Adrenal gland (tissue), 5 donors: ENCODE data around the gene SPOP.

ENCODE experiments used
- POLR2A ChIP-seq, 2 donors: fragments of 450-650 bp; IDR thresholded peaks; one replicate each; pipeline ENCODE4 v1.6.1; 2017; ENCODE audit warnings: antibody characterized with exemption in 2 of 2, mild to moderate bottlenecking in 2 of 2, moderate library complexity in 1 of 2
- TF ChIP-seq, protein P1 (sequence below), 6 experiments: fragments of 450-650 bp in 4 of 6; fragments of 200-600 bp in 2 of 6; sonication (generic) in 1 of 6; IDR thresholded peaks; 1 replicate in 5 of 6; 2 replicates in 1 of 6; pipeline versions ENCODE4 v1.5.1 to v1.8.0; 2016 to 2021; ENCODE audit warnings: antibody characterized with exemption in 6 of 6, mild to moderate bottlenecking in 2 of 6, moderate library complexity in 1 of 6
- donor health status: DM: no; HTN: no; CAD: no.

DNA sequence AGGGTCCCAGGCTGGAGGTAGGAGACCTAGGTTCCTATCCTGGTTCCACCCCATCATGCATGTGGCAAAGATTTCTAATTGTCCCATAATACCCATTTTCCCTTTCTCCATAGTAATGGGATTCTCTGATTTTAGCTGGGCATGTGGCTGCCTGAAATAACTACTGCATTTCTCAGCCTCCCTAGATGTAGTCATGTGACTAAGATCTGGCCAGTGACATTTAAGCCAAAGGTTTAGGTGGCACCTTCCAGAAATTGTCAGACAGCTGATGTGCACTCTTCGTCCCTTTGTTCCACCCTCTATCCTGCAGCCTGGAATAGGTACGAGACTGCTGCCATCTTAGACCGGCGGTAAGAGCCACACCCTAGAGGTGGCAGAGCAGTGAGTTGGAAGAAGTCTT, 94.0 kb downstream of the SPOP start:
- no peak for TF ChIP-seq POLR2A (IDR thresholded peaks at IDR 0.05)
- TF ChIP-seq, protein P1, sequence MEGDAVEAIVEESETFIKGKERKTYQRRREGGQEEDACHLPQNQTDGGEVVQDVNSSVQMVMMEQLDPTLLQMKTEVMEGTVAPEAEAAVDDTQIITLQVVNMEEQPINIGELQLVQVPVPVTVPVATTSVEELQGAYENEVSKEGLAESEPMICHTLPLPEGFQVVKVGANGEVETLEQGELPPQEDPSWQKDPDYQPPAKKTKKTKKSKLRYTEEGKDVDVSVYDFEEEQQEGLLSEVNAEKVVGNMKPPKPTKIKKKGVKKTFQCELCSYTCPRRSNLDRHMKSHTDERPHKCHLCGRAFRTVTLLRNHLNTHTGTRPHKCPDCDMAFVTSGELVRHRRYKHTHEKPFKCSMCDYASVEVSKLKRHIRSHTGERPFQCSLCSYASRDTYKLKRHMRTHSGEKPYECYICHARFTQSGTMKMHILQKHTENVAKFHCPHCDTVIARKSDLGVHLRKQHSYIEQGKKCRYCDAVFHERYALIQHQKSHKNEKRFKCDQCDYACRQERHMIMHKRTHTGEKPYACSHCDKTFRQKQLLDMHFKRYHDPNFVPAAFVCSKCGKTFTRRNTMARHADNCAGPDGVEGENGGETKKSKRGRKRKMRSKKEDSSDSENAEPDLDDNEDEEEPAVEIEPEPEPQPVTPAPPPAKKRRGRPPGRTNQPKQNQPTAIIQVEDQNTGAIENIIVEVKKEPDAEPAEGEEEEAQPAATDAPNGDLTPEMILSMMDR (IDR thresholded peaks at IDR 0.05): no peak
